Lower leg skin (tissue), 4 donors: ENCODE results near the gene PDSS2. TPM values are rescaled to one million over a fixed set of nuclear protein-coding genes. Genes with fewer than 3 reads are reported as not detected.
"Not testable (repeated sequence)": the region's sequence is repeated elsewhere in the genome, so short reads cannot be mapped to it uniquely, and the experiment has no call there.

Experiments
- DNase-seq, 2 donors: peaks; one replicate each; pipeline ENCODE4 v3.0.0-alpha.2; 2019; ENCODE audit warnings: low spot score in 2 of 2
- H3K4me3 ChIP-seq: fragments of 200-600 bp; sonication (generic); 2 replicates; pipeline ENCODE4 v1.5.1; 2017; ENCODE audit warnings: mild to moderate bottlenecking, low read depth; ENCODE audit not compliant: poor library complexity, severe bottlenecking
- POLR2A ChIP-seq, 2 donors: fragments of 450-650 bp; IDR thresholded peaks; one replicate each; pipeline ENCODE4 v1.6.1; 2016 to 2017; ENCODE audit warnings: antibody characterized with exemption in 2 of 2, mild to moderate bottlenecking in 1 of 2, moderate library complexity in 1 of 2
- WGBS, 2 donors: methylation state at CpG; one replicate each; pipeline ENCODE4 v1.1.5; 2018; 5-methylcytosine and 5-hydroxymethylcytosine counted together
- intact Hi-C: fragments of 100-400 bp; cut with DNase I; formaldehyde crosslinking; loops from one replicate; pipeline ENCODE4 v1.15.0; 2023; ENCODE audit warnings: low total_unique reads
- total RNA-seq, 4 donors: library from RNA; depleted of rRNA; stranded (reverse); fragments of >200 nt; gene quantifications; one replicate each; pipeline ENCODE4 v1.1.0, GENCODE V29; 2016
- TF ChIP-seq, protein P1 (sequence below), 3 donors: fragments of 450-650 bp; IDR thresholded peaks; one replicate each; pipeline ENCODE4 v1.5.1; 2016; ENCODE audit warnings: antibody characterized with exemption in 3 of 3, mild to moderate bottlenecking in 3 of 3, moderate library complexity in 2 of 3

The PDSS2 gene
- total RNA-seq, 4 donors from 2014 or later, result 6.9 to 14.8 (median 11.4) TPM

DNA sequence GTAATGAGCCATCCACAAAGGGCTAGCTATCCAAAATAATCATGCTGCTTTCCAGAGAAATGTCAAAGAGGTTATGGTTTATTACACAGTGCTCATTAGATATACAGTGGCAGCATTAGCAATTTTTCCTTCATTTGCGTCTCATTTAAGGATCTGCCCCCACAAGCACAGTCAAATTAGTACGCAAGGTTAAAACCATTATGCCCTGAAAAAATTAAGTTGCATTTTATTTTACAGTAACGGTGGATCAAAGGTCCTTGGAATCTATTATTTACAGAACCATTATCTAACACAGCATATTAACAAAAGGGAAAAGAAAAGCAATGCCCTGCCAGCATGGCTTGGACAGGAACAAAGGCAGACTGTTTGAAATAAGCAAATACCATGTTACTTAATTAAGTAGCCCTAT is 144.8 kb downstream of the PDSS2 start:
- intact Hi-C loops, result no loop called here
- WGBS, 2 donors, result 80 to 89% methylated on average over 3 of the region's 3 CpGs
- DNase-seq, result no peak
- TF ChIP-seq, protein P1, sequence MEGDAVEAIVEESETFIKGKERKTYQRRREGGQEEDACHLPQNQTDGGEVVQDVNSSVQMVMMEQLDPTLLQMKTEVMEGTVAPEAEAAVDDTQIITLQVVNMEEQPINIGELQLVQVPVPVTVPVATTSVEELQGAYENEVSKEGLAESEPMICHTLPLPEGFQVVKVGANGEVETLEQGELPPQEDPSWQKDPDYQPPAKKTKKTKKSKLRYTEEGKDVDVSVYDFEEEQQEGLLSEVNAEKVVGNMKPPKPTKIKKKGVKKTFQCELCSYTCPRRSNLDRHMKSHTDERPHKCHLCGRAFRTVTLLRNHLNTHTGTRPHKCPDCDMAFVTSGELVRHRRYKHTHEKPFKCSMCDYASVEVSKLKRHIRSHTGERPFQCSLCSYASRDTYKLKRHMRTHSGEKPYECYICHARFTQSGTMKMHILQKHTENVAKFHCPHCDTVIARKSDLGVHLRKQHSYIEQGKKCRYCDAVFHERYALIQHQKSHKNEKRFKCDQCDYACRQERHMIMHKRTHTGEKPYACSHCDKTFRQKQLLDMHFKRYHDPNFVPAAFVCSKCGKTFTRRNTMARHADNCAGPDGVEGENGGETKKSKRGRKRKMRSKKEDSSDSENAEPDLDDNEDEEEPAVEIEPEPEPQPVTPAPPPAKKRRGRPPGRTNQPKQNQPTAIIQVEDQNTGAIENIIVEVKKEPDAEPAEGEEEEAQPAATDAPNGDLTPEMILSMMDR (IDR thresholded peaks at IDR 0.05), result no peak
- TF ChIP-seq POLR2A (IDR thresholded peaks at IDR 0.05), result no peak
- H3K4me3 ChIP-seq, result no peak overlapping the region

GRCh38 chr6:107313776-107314175 is 145.6 kb downstream of the PDSS2 start:
- WGBS, 2 donors, result 96 to 97% methylated on average over 3 of the region's 3 CpGs
- no peak overlapping the region for H3K4me3 ChIP-seq
- no peak for DNase-seq
- no peak for TF ChIP-seq POLR2A (IDR thresholded peaks at IDR 0.05)
- TF ChIP-seq, protein P1 (IDR thresholded peaks at IDR 0.05), result no peak
- intact Hi-C loops, result no loop called here

DNA sequence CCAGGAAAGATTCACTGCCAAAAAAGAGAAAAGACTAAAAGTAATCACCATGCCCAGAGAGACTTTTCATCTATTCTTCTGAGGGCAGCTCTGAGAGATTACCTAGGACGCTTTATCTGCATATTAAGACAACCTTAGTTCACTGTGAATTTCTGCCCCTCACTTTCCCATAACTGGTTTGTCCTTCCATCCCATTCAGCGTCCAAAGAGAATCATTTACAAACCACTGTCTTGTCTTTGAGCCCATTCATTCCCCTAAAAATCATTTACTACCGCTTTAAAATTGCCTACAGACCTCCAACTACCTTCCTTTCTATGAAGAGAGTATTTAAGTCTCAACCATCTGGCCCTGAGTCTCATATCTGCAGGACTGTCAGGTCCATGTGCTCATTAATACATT is 149.0 kb downstream of the PDSS2 start:
- intact Hi-C loops, result no loop called here
- no peak overlapping the region for H3K4me3 ChIP-seq
- WGBS, 2 donors, result 95 to 99% methylated on average over 3 of the region's 3 CpGs
- no peak for DNase-seq
- TF ChIP-seq, protein P1 (IDR thresholded peaks at IDR 0.05), result no peak
- no peak for TF ChIP-seq POLR2A (IDR thresholded peaks at IDR 0.05)

DNA sequence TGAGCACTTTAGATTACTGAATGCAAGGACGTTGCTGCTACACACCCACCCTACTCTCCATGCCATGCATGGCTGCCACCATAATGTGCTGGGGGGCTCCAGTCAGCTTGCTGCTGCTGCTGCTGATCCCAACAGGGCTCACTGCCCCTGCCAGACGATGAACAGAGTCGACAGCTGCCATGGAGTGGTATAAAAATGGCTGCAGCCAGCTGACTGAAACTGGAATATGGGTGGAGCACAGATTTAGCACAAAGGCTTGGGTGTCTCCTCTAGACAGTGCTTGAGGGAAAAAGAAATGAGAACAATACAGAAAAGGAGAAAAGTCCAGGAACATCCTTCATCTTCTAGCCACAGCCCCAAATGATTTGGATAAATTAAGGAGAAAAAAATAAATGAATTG is 150.7 kb downstream of the PDSS2 start:
- DNase-seq, result no peak
- no peak for TF ChIP-seq POLR2A (IDR thresholded peaks at IDR 0.05)
- TF ChIP-seq, protein P1 (IDR thresholded peaks at IDR 0.05), result no peak
- no peak overlapping the region for H3K4me3 ChIP-seq
- intact Hi-C loops, result no loop called here
- 76 to 89% methylated on average over 3 of the region's 3 CpGs for WGBS, 2 donors

GRCh38 chr6:107305994-107306393 is 153.4 kb downstream of the PDSS2 start:
- DNase-seq, intact Hi-C loops, H3K4me3 ChIP-seq: not testable (repeated sequence)
- 84 to 92% methylated on average over 3 of the region's 3 CpGs for WGBS, 2 donors

GRCh38 chr6:107305391-107305790 is 154.0 kb downstream of the PDSS2 start:
- intact Hi-C loops, result no loop called here
- no peak for TF ChIP-seq POLR2A (IDR thresholded peaks at IDR 0.05)
- TF ChIP-seq, protein P1 (IDR thresholded peaks at IDR 0.05), result no peak
- no peak for DNase-seq
- WGBS, 2 donors, result 96% methylated on average over 2 of the region's 2 CpGs
- H3K4me3 ChIP-seq, result no peak overlapping the region
